ENCODE measurements around the gene BRD3.

BRD3 gene

GRCh38 chr9:134049772-134050588, 17.8 kb downstream of the BRD3 start:
- DNase-seq (ENCODE audit: low read depth), result no peak
- H3K4me3 ChIP-seq (ENCODE audit: low read depth, low read length), result no peak overlapping the region
- no peak for TF ChIP-seq CTCF (IDR thresholded peaks at IDR 0.05; ENCODE audit: control insufficient read depth, extremely low read depth, insufficient read depth)

- no peak for TF ChIP-seq CTCF (IDR thresholded peaks at IDR 0.05; ENCODE audit: control insufficient read depth, extremely low read depth, insufficient read depth)
- H3K4me3 ChIP-seq (ENCODE audit: low read depth, low read length), result no peak overlapping the region
- peak; percentile 79 for DNase-seq (ENCODE audit: low read depth)
These were observed 18.6 kb downstream of the BRD3 start for GRCh38 chr9:134049236-134049635.

GRCh38 chr9:134048582-134048968, 19.3 kb downstream of the BRD3 start:
- H3K4me3 ChIP-seq (ENCODE audit: low read depth, low read length), result no peak overlapping the region
- no peak for TF ChIP-seq CTCF (IDR thresholded peaks at IDR 0.05; ENCODE audit: control insufficient read depth, extremely low read depth, insufficient read depth)
- DNase-seq (ENCODE audit: low read depth), result no peak

GRCh38 chr9:134047868-134048581, 19.8 kb downstream of the BRD3 start:
- H3K4me3 ChIP-seq (ENCODE audit: low read depth, low read length), result no peak overlapping the region
- TF ChIP-seq CTCF (IDR thresholded peaks at IDR 0.05; ENCODE audit: control insufficient read depth, extremely low read depth, insufficient read depth), result no peak
- DNase-seq (ENCODE audit: low read depth), result no peak

GRCh38 chr9:134046894-134047681, 20.7 kb downstream of the BRD3 start:
- no peak for TF ChIP-seq CTCF (IDR thresholded peaks at IDR 0.05; ENCODE audit: control insufficient read depth, extremely low read depth, insufficient read depth)
- DNase-seq (ENCODE audit: low read depth), result peak; percentile 85
- H3K4me3 ChIP-seq (ENCODE audit: low read depth, low read length), result no peak overlapping the region

- no peak for TF ChIP-seq CTCF (IDR thresholded peaks at IDR 0.05; ENCODE audit: control insufficient read depth, extremely low read depth, insufficient read depth)
- DNase-seq (ENCODE audit: low read depth), result no peak
- H3K4me3 ChIP-seq (ENCODE audit: low read depth, low read length), result no peak overlapping the region
These were observed 21.8 kb downstream of the BRD3 start for GRCh38 chr9:134045841-134046544.
